ENCODE results near the gene HCN4. TPM values are rescaled to one million over a fixed set of nuclear protein-coding genes. Genes with fewer than 3 reads are reported as not detected.

Gene HCN4
- total RNA-seq, 2 experiments from 2014 or later, result not detected

- no peak overlapping the region for H3K27ac Mint-ChIP-seq
- DNase-seq (no peak), ATAC-seq (ENCODE audit: poor library complexity) (no peak)
- peaks cover 0 to 13% of the 10 kb centered on the region in 2 experiments for H3K9me3 ChIP-seq (ENCODE audit: control insufficient read depth in 1 of 2, insufficient read depth in 1 of 2, low read length in 2 of 2)
- H3K4me1 ChIP-seq (ENCODE audit: insufficient read depth, low read length), result no peaks in the 10 kb centered on the region
- H3K27me3 ChIP-seq (ENCODE audit: control insufficient read depth in 1 of 2, insufficient read depth in 2 of 2, low read length in 2 of 2), result no peaks in the 10 kb centered on the region
- H3K4me1 Mint-ChIP-seq (ENCODE audit: low read depth), result no peaks in the 10 kb centered on the region
- no peak overlapping the region for H3K4me3 Mint-ChIP-seq
- no peaks in the 10 kb centered on the region for H3K36me3 ChIP-seq (ENCODE audit: insufficient read depth, low read length)
- POLR2A ChIA-PET, result no interaction called here
- no peaks in the 10 kb centered on the region for H3K9me3 Mint-ChIP-seq
- H3K27me3 Mint-ChIP-seq, result peaks cover 9% of the 10 kb centered on the region
- intact Hi-C loops (cut with DNase I, micrococcal nuclease), result no loop called here
- CTCF ChIA-PET, result no interaction called here
- TF ChIP-seq CTCF (IDR thresholded peaks at IDR 0.05), result no peak
- no peaks in the 10 kb centered on the region for H3K36me3 Mint-ChIP-seq (ENCODE audit: low read depth)
- H3K27ac ChIP-seq (ENCODE audit: low read depth in 1 of 2, low read length in 2 of 2), result no peak overlapping the region
- H3K4me3 ChIP-seq (ENCODE audit: low read length), result no peak overlapping the region
Measured at GRCh38 chr15:73328981-73329380, 39.8 kb downstream of the HCN4 start.

- POLR2A ChIA-PET, result no interaction called here
Measured at GRCh38 chr15:73328149-73328820, 40.5 kb downstream of the HCN4 start.

GRCh38 chr15:73326157-73326556 is 42.6 kb downstream of the HCN4 start:
- no peaks in the 10 kb centered on the region for H3K4me1 Mint-ChIP-seq (ENCODE audit: low read depth)

More at GRCh38 chr15:73328149-73328820, 40.5 kb downstream of the HCN4 start:
- DNase-seq, result no peak
- Histone ChIP-seq H3K27ac (ENCODE audit: low read depth in 1 of 2, low read length in 2 of 2) (no peak overlapping the region), H3K27me3 (ENCODE audit: control insufficient read depth in 1 of 2, insufficient read depth in 2 of 2, low read length in 2 of 2) (no peaks in the 10 kb centered on the region), H3K9me3 (ENCODE audit: control insufficient read depth in 1 of 2, insufficient read depth in 1 of 2, low read length in 2 of 2) (peaks cover 0 to 14% of the 10 kb centered on the region in 2 experiments), H3K4me3 (ENCODE audit: low read length) (no peak overlapping the region), H3K36me3 (ENCODE audit: insufficient read depth, low read length) (no peaks in the 10 kb centered on the region), H3K4me1 (ENCODE audit: insufficient read depth, low read length) (no peaks in the 10 kb centered on the region)
- Mint-ChIP-seq H3K9me3 (no peaks in the 10 kb centered on the region), H3K4me3 (no peak overlapping the region), H3K27ac (no peak overlapping the region), H3K4me1 (ENCODE audit: low read depth) (no peaks in the 10 kb centered on the region), H3K36me3 (ENCODE audit: low read depth) (no peaks in the 10 kb centered on the region), H3K27me3 (peaks cover 9% of the 10 kb centered on the region)
- intact Hi-C loops (cut with DNase I, micrococcal nuclease), result no loop called here
- no peak for ATAC-seq (ENCODE audit: poor library complexity)
- no peak for TF ChIP-seq CTCF (IDR thresholded peaks at IDR 0.05)
- CTCF ChIA-PET, result no interaction called here

More at GRCh38 chr15:73326157-73326556, 42.6 kb downstream of the HCN4 start:
- Histone ChIP-seq H3K27me3 (ENCODE audit: control insufficient read depth in 1 of 2, insufficient read depth in 2 of 2, low read length in 2 of 2) (peaks cover 0 to under 1% of the 10 kb centered on the region in 2 experiments), H3K4me3 (ENCODE audit: low read length) (no peak overlapping the region), H3K4me1 (ENCODE audit: insufficient read depth, low read length) (no peaks in the 10 kb centered on the region), H3K36me3 (ENCODE audit: insufficient read depth, low read length) (no peaks in the 10 kb centered on the region), H3K9me3 (ENCODE audit: control insufficient read depth in 1 of 2, insufficient read depth in 1 of 2, low read length in 2 of 2) (peaks cover 0 to 14% of the 10 kb centered on the region in 2 experiments), H3K27ac (ENCODE audit: low read depth in 1 of 2, low read length in 2 of 2) (no peak overlapping the region)
- TF ChIP-seq CTCF (IDR thresholded peaks at IDR 0.05), result no peak
- ATAC-seq (ENCODE audit: poor library complexity) (no peak), DNase-seq (no peak)
- H3K4me3 Mint-ChIP-seq, result no peak overlapping the region
- no peaks in the 10 kb centered on the region for H3K36me3 Mint-ChIP-seq (ENCODE audit: low read depth)
- POLR2A ChIA-PET, result no interaction called here
- H3K27me3 Mint-ChIP-seq, result peaks cover 14% of the 10 kb centered on the region
- intact Hi-C loops (cut with DNase I, micrococcal nuclease), result no loop called here
- no peaks in the 10 kb centered on the region for H3K9me3 Mint-ChIP-seq
- no peak overlapping the region for H3K27ac Mint-ChIP-seq
- CTCF ChIA-PET, result no interaction called here
